NCI-H1417 (cell line): ENCODE measurements around the gene CTAGE4.
"Not testable (repeated sequence)": the region's sequence is repeated elsewhere in the genome, so short reads cannot be mapped to it uniquely, and the experiment has no call there.

ENCODE experiments used
- DNase-seq, 3 experiments: peaks; one replicate each; lab custom pipeline; 2025; lab: John Stamatoyannopoulos, UW

CTAGE4 gene, protein sequence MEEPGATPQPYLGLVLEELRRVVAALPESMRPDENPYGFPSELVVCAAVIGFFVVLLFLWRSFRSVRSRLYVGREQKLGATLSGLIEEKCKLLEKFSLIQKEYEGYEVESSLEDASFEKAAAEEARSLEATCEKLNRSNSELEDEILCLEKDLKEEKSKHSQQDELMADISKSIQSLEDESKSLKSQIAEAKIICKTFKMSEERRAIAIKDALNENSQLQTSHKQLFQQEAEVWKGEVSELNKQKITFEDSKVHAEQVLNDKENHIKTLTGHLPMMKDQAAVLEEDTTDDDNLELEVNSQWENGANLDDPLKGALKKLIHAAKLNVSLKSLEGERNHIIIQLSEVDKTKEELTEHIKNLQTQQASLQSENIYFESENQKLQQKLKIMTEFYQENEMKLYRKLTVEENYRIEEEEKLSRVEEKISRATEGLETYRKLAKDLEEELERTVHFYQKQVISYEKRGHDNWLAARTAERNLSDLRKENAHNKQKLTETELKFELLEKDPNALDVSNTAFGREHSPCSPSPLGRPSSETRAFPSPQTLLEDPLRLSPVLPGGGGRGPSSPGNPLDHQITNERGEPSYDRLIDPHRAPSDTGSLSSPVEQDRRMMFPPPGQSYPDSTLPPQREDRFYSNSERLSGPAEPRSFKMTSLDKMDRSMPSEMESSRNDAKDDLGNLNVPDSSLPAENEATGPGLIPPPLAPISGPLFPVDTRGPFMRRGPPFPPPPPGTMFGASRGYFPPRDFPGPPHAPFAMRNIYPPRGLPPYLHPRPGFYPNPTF

DNA sequence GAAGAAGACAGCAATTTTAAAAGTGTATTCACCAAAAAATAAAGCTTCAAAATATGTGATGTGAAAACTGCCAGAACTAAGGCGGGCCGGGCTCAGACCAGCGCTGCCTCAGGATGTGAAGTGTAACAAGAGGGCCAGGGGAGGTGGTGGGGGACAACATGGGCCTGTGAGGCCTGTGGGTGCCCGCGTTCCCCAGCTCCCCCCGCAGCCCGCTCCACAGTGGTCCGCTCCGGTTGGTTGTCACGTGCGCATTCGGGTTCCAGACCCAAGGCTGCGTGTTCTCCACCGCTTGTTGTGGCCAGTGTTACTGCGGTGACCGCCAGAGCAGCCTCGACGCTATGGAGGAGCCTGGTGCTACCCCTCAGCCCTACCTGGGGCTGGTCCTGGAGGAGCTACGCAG is at the start of gene CTAGE4:
Gene CTAGE4, plus strand, starts transcription at position 301 of the 400 bp plus-strand sequence. Its CDS starts 38 bp downstream, at position 339.
- DNase-seq, result not testable (repeated sequence)

DNA sequence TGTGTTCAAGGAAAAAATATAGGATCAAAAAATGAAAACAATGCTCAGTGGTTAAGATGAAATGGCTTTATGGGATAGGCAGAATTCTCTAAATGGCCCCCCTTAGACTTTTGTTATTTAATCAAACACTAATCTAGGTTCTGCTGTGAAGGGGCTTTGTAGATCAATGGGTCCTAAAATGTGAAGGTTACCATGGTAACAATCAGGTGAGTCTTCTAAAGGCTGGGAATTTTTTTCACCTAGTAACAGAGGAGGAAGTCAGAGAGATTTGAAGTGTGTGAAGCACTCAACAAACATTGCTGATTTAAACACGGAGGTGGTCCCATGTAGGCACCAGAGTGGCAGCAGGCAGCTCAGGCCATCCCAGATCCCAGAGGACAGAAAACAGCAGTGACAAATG is 49.1 kb upstream of the CTAGE4 start:
- no peak for DNase-seq

DNA sequence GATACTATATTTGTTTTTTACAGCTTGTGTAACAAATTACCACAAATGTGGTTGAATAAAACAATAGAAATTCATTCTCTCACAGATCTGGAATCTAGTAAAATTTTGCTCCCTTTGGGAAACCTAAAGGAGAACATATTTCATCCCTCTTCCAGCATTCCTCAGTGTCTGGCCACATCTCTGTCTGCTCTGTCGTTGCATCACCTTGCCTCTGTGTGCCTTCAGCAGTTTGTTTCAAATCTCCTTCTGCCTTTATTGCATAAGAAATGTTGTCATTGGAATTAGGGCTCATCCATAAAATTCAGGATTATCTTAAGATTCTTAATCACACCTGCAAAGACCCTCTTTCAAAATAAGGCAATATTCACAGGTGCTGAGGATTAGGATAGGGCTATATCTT is 45.8 kb upstream of the CTAGE4 start:
- no peak for DNase-seq

DNA sequence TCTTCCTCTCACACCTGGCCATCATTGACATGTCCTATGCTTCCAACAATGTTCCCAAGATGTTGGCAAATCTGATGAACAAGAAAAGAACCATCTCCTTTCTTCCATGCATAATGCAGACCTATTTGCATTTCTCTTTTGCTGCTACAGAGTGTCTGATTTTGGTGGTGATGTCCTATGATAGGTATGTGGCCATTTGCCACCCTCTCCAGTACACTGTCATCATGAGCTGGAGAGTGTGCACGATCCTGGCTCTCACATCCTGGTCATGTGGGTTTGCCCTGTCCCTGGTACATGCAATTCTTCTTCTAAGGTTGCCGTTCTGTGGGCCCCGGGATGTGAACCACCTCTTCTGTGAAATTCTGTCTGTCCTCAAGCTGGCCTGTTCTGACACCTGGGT is 41.1 kb upstream of the CTAGE4 start:
- DNase-seq, result no peak

DNA sequence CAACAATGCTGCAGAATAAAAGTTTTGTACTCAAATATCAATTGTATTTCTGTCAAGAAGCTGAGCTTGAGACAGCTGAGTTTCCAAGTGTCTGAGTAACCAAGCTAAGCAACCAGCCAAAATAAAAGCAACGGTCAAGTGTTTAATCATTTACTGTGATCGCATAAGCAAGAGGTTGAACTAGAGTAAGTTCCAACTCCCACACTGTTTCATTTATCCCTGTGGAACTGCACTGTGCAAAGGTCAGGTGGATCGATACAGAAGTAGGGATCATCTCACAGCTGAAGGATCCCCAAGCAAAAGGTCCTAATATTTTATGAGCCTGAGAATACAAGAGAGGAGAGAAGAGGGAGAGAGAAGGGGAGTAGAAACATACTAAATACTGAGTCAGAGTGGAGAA is 38.8 kb upstream of the CTAGE4 start:
- no peak for DNase-seq

DNA sequence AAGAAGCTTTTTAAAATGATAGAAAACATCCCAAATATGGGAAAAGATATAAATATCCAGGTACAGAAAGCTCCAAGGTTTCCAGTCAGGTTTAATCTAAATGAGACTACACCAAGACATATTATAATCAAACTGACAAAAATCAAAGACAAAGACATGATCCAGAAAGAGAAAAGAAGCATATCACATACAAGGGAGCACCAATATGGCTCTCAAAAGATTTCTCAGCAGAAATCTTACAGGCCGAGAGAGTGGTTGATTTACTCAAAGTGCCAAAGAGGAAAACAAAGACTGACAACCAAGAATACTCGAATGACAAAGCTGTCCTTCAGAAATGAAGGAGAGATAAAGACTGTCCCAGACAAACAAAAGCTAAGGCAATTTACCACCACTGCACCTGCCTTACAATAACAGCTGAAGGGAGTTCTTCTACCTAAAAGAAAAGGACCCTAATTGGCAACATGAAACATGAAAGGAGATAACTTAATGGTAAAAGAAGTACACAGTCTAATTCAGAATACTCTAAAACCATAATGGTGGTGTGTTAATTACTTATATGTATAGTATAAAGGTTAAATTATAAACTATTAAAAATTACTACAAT is 34.9 kb upstream of the CTAGE4 start:
- DNase-seq, result no peak

DNA sequence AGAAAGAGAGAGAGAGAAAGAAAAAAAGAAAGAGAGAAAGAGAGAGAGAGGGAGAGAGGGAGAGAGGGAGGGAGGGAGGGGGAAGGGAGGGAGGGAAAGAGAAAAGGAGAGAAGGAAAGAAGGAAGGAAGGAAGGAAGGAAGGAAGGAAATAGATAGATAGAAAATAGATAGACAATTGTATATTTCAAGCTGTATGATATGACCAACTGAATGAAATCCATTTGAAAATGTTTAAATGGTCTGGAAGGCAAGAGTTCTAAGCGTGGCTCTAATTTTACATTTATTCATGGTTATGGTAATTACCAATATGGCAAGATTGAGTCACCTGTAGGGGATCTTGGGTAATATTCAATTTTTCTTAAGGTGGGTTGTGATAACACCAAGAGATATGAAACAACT is 24.4 kb upstream of the CTAGE4 start:
- DNase-seq, result no peak

DNA sequence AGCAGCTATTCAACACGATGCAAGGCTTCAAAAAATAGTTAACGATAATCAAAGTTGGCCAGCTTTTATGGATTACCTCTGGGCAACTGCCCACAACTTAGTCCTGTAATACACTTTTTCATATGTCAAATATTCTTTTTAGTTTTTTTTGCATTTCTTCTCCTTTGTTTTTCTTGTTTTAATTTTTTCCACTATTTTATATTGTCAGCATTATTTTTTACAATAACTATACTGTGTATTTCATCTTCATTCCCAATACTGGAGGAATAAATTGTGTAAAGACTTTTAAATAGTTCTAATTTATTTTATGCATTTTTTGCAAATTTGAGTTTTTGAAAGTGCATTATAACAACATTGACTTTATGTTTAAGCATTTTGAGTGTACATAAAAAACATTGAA is 18.5 kb upstream of the CTAGE4 start:
- no peak for DNase-seq

DNA sequence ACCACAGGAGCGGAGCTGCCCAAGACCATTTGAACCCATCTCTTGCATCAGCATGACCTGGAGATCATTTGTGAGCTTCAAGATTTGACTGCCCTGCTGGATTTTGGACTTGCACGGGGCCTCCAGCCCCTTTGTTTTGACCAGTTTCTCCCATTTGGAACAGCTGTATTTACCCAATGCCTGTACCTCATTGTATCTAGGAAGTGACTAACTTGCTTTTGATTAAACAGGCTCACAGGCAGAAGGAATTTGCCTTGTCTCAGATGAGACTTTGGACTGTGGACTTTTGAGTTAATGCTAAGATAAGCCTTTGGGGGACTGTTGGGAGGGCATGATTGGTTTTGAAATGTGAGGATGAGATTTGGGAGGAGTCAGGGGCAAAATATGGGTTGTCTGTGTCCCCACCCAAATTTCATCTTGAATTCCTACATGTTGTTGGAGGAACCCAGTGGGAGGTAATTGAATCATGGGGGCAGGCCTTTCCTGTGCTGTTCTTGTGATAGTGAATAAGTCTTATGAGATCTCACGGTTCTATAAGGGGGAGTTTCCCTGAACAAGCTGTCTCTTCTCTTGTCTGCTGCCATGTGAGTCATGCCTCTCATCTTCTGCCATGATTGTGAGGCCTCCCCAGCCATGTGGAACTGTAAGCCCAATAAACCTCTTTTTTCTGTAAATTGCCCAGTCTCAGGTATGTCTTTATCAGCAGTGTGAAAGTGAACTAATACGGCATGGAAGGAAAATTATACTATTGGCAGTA is 11.5 kb upstream of the CTAGE4 start:
- not testable (repeated sequence) for DNase-seq

DNA sequence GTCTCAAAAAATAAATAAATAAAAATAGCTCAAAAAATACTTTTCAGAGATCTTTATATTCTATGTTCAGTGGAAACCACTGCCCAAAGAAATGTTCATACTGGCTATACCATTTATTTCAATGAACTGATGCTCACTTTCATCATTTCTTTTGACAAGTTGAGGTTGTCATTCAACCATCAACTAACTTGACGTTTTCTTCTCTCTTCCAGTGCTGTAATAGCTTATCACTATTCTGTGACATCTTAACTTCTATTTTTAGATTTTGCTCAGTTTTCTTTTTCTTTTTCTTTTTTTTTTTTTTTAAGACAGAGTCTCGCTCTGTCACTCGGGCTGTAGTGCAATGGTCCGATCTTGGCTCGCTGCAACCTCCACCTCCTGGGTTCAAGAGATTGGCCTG is 8.7 kb upstream of the CTAGE4 start:
- DNase-seq, result no peak

DNA sequence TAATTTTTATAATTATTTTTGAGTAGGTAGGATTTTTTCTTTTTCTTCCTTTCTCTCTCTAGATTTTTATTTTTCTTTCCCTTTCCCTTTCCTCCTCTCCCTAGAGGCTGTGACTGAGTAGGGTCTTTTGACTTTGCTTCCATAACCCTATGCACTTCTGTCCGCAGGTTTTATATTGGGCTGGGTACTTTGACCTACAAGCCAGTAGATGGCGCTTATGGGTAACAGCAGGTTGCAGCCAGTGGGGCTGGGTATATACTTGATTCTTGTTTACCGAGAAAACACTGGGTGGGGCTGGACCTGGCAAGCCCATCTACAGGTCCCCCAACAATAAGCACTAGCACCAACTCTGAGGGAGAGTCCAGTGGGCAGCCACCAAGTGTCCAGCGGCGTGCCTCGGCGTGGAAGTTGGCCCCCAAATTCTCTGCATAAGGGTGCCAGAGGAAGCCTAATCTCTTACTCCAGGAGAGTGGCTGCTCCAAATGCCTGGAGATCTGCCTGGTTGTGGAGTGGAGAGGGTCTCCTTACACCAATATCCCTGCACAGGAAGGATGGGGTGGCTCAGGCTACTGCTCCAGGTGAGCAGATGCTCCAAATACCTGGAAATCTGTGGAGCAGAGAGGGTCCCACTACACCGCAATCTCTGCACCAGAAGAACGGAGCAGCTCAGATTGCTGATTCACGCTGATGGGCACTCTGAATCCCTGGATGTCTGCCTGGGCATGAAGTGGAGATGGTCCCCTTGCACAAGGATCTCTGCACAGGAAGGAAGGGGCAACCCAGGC is 4.7 kb upstream of the CTAGE4 start:
- peak in 1 of 3 experiments; percentile 50 for DNase-seq

DNA sequence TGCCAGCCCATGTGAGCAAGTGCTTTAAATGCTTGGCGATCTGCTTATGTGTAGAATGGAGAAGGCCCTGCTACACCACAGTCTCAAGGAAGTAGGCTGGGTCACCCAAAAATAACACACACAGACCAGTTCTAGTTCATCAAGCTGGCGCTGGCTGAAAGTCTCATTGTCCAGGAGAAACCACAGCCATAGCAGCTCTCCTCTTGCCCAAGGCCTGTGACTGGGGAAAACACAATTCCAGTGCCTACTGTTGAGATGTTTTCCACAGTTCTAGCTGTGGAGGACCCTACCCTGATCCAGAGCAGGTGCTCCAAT is 4.1 kb upstream of the CTAGE4 start:
- DNase-seq, result not testable (repeated sequence)

DNA sequence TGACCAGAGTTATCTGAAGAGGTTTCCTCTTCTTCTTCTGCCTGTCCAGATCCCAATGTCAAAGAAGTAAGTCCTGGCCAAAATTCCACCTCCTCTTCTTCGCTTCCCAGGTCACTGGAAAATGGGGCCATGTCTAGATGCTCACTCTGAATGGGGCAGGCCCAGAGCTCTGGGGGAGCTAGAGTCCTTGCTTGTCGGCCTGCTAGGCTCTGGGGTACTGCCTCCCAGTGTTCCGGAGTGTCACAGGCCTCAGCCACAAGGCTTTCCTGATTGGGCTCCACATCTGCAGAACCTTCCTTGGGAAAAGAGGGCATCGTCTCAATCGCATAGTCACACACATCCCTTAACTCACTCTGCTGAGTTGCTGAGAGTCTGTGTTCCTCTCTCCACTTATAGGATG is 4.6 kb downstream of the CTAGE4 start:
- DNase-seq, result not testable (repeated sequence)

DNA sequence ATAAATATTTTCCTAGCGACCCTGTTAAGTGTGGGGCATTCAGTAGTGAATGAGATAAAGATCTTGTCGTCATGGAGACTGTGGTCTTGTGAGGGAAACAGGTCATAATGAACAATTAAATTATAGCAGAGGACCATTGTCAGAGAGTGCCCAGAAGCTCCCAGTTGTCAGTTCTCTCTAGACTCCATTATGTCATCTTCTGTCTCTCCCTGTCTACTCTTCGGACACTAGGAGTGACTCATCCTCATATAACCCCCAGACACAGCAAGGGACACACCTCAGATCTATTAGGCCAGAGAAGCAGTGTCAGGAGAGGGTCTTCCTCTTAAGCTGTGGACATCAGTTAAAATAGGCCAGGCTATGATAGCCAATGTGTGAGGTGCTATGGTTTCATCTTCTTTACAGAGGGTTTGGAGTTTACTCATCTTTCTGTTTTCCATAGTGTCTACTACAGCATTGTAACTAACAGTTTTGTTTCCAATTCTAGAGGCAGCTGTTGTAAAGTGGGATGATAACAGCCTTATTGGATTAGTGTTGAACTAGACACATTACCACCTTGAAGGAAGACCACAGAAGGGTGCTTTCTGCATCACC is 5.4 kb downstream of the CTAGE4 start:
- not testable (repeated sequence) for DNase-seq

DNA sequence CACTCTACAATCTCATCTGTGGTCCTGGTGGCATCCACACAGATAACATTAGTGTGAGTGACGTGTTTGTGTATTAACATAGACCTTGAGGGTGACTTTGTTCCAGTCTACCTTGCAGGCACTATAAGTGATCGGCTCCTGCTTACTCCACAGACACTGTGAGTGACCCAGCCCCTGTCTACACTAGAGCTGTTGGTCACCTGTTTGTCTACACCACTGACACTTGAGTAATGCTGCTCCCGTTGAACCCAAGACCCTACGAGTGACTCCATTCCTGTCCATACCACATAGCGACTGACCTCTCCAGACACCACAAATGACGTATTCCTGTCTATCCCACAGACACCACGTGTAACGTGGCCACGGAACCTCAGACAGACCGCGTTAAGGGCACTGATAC is 10.5 kb downstream of the CTAGE4 start:
- DNase-seq, result not testable (repeated sequence)

DNA sequence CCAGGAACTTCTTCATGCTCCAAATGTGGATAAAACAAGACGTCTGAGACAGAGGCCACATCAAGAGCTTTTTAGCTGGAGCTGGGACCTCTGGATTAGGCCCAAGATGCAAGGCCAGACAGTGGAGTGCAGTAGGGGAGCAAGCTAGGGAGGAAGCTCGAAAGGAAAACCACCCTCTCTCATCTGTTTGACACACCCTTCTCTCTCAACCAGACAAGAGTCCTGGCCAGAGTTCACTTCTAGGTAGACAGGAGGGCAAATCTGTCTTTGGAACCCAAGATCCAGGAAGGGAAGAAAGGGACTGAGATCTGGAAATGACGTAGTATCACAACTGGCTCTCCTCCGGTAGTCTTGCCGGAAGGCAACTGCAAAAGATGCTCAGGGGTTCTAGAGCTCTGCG is 11.2 kb downstream of the CTAGE4 start:
- DNase-seq, result not testable (repeated sequence)

DNA sequence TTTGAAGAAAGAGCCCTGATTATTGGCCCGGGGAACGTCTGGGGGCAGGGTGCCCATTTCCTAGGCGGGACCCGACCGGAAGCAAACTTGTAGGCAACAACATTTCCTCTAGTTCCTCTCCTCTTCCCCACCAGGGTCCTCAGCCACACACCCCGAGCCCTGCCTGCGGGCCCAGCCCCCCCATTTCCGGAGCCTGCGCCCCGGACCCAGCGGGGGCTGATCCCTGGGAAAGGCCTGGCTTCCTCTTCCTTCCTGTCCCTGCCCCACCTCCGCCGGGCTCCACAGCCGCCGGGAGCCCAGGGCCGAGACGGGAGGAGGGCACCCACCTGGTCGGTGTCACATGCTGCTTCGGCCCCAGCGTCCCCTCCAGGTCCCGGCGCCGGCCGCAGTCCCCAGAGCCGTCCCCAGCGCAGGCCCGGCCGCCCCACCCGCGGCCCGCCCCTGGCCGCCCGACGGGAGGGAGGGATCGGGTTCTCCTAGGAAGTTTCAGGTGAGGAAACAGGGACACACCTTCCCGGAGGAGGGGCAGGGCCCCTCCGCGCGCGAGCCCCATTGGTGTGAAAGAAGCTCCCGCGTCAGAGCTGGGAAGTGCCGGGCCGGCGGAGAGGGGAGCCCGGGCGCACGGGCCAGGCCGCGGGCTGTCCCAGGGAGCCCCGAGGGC is 12.1 kb downstream of the CTAGE4 start, which contains the start of gene ARHGEF35:
Gene ARHGEF35, minus strand, starts transcription at position 622 of the 661 bp plus-strand sequence. CDS start 7,450 bp downstream, outside the sequence.
- not testable (repeated sequence) for DNase-seq

DNA sequence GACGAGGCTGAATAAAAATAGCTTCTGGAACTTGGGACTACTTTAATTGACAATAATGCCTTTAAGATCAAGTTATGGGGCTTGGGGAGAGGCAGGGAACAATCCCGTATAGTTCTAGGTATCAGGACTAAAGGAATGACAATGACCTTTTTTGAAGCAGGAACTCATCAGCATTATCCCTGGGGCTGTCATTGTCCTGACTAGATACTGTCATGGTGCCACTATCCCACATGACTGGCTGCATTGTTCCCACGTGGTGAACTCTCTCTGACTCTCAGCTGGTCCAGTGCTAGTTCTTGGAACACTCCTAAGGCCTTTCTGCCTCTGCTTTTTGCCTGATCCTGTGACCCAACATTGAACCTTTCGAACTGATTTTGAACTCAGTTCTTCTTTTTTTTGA is 15.7 kb downstream of the CTAGE4 start:
- not testable (repeated sequence) for DNase-seq

DNA sequence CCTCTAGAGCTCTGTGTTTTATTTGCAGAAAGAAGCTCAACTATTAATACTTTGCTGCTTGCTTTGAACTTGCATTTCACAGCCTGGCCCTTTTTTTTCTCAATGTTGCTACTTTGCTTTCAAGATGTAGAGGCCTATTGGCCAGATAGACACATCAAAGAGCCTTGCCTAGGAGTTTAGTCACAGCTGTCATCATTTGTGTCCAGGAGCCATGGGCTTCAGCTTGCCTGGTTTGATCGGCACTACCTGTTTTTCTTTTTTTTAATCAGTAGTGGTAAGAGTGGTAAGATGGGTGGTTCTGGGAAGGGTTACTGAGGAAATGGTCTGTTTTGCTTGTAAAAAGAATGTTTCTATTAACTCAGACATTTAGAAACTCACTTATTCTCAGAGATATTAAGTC is 18.7 kb downstream of the CTAGE4 start:
- DNase-seq, result not testable (repeated sequence)

DNA sequence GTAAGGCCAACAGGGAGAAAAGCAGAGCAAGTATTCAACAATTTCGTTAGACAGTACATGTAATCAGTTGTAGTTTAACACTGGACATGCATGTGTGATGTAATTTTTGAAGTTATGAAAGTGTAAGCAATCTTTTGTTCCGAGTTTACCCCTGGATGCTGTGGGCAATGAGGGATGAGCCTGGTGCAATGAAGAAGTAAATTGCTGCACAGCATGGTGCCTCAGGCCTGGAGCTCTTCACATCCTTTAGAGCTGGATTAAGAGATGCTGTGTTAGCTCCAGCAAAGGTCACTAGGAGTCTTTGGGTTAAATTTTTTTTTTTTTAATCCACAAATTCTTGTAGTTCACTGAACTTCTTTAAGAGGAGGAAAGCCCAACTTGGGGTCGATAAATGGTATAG is 19.8 kb downstream of the CTAGE4 start:
- DNase-seq, result not testable (repeated sequence)
